Measurements from ENCODE around the gene DGKD.

Gene DGKD

GRCh38 chr2:233338046-233338445 is 16.2 kb upstream of the DGKD start:
- DNase-seq = no peak

GRCh38 chr2:233338812-233339368 is 15.4 kb upstream of the DGKD start:
- no peak for DNase-seq

GRCh38 chr2:233339427-233339826 is 14.9 kb upstream of the DGKD start:
- no peak for DNase-seq

GRCh38 chr2:233341296-233341695 is 13.0 kb upstream of the DGKD start:
- no peak for DNase-seq

DNA sequence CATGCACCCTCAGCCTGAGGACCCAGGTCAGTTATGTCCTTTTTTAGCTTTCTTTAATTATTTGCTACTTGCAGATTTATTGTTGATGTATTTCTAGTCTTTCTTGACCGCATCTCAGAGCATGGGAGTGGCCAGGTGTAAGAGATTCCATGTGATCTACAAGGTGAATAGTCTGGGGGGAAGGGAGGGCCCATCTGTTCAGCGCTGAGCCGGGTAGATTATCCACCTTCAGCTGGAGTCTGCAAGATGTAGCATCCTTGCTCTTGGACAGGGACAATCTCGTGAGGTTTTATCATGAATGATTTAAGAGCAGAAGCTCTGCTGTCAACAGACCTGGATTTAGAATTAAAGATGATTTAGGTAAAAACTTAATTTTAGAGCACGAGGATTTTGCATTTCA is 12.0 kb upstream of the DGKD start:
- no peak for DNase-seq

- DNase-seq = no peak
These were observed 11.1 kb upstream of the DGKD start for GRCh38 chr2:233343171-233343705.

DNA sequence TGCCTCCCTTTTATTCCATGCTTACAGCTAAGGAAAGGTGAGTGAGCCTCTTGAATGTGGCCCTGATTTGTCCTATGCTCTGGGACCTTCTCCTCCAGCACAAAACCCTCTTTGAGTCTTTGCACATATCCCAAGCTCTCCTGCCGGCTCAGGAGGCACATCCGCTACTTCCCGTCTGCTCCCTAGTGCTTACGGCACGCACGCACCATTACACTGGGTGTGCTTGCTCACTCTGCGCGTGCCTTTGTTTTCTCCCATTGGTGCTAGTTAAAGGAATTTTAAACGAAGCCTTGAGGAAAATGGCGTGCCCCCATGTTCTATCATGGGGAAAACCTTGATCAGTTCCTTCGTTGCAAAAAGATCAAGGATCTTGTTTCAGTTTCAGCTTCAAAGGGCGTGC is 7.9 kb upstream of the DGKD start:
- no peak for DNase-seq

DNA sequence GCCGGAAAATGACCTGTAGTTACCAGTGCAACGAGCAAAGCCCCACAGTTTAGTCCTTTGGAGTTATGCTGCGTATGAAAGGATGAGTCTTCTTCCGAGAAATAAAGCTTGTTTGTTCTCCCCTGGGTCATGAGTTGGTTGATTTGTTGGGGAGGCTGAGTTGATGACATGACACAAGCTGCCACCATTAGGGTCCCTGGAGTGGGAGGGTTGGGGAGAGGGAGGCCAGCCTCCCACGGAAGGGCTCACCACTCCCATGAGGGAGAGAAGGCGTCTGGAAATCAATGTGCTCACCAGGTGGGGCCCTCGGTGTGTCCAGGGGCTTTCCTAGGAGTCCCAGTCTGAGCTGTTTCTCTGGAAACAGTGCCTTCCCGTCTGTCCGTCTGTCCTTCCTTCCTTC is 7.4 kb upstream of the DGKD start:
- no peak for DNase-seq

GRCh38 chr2:233349005-233349998 is 5.0 kb upstream of the DGKD start:
- DNase-seq = no peak

DNA sequence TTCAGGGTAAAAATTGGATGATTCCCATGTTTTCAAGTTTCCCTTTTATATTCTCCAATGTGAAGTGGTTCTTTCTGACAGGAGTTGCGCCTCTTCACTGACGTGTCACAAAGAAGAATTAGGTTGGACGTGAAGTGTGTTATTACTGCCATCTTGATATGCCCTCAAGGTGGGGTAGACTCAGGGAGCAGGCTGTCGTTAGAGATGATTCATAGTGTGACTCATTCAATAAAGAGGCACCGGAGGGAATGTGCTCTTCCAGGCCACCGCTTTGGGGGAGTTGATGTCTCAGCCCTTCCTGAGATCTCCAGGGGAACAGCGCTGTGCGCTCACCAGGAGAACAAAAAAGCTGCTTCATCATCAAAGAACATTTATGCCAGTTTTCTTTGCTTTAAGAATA is 3.6 kb upstream of the DGKD start:
- no peak for DNase-seq

DNA sequence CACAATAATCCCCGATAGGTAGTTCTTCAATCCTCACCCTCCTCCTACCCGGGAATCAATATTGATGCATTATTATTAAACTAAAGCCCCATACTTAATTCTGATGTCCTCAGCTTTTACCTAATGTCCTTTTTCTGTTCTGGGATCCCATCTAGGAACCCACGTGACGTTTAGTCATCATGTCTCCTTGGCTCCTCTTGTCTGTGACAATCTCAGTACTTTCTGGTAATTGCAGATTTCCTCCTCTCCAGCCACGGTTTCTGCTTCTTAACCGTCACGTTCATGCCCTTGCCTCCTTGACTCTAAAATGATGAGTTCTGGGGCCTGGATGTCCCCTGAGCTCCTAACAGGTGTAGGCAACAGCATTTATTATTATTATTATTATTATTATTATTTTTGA is 2.9 kb upstream of the DGKD start:
- DNase-seq = no peak

DNA sequence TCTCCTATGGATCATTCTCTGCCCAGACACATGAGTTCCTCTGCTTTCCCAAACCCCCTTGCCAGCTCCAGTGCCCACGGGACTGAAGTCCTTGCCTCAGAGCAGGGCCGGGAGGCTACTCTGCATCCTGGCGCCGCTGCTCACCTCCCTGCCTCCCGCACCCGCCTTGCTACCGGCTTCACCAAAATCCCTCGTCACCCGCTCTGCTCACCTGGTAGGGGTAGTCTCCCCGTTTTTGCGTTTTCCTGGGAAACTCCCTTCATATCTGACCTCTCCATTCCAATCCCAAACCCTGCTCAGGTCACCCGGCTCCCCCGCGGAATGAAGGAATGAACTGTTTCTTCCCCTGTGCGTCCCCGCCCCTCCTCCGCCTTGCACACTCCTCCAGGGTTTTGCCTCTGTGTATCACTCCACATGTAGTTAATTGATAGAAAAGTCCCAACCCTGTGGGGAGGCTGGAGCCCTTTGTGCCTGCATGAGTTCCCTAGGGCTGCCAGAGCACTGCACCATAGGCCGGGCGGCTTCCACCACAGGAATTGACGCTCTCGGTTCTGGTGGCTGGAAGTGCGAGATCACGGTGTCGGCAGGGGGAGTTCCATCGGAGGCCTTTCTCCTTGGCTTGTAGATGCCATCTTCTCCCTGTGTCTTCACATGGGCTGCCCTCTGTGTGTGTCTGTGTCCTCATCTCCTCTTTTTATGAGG is 2.0 kb upstream of the DGKD start:
- no peak for DNase-seq

DNA sequence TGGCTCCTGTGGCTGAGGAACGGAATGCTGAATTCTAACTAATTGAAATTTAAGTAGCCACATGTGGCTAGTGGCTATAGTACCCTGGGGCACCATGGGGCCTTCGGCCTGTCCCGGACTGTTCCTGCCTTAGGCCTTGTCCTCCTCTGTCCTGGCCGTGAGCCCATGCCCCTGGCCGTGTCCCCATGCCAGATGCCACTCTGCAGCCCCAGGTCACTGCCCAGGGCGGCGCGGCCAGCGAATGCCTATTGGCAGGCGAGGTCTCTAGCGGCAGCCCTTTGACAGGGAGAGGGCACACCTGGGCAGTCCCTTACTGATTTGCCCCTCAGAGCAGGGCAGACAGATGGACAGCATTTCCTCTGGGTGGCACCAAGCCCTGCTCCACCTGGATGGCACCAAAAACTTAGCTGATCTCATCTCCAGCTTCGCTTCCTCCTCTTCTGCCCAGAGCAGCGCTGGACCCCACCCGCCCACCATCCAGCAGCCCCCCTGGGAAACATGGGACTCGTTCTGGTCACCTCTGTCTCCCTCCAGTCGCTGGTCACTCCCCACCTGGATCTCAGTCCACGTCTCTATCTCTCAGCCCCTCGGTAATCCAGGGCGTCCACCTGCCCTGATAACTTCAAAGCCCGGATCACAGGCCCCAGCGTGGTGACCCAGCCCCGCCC is 1.1 kb upstream of the DGKD start:
- DNase-seq = no peak

DNA sequence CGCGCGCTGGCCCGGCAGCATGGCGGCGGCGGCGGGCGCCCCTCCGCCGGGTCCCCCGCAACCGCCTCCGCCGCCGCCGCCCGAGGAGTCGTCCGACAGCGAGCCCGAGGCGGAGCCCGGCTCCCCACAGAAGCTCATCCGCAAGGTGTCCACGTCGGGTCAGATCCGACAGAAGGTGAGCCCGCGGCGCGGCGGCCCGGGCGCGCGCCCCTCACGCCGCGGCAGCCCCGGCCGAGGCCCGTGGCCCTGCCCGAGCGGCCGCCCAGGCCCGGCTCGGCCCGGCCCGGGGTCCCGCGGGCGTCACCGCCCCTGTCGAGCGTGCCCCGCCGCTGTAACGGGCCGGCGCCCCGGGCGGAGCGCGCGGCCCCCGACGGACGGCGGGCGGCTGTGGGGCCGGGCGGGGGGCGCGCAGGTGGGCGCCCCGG is 218 bp downstream of the DGKD start:
- peak; percentile 42 for DNase-seq

DNA sequence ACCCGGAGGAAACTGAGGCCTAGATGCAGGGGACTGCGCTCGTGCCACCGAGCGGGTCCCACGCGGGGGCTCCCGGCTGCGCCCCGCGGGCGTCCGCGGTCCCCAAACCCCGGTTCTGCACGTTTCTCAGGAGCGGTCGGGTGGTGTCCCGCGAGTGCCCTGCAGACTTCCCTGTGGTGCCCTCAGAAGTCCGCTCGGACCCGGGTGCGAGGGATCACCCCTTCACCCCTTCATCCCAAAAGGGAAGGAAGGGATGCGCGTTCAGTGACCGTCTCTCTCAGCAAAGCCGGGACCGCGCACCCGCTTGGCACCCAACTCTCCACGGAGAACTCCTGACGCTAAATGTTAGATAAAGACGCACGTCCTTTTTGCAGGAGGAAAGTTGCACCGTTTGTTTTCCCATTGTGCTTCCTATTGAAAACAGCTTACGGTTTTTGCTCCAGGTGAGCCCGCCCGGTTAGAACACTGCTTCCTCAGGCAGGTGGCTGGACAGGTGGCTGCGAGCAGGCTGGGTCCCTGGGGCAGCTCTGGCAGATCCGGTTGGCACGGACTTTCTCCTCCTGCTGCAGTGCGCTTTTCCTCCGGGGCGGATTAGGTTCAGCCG is 779 bp downstream of the DGKD start:
- no peak for DNase-seq

GRCh38 chr2:233355916-233356315 is 1.6 kb downstream of the DGKD start:
- no peak for DNase-seq

GRCh38 chr2:233356546-233357308 is 2.4 kb downstream of the DGKD start:
- DNase-seq = no peak

DNA sequence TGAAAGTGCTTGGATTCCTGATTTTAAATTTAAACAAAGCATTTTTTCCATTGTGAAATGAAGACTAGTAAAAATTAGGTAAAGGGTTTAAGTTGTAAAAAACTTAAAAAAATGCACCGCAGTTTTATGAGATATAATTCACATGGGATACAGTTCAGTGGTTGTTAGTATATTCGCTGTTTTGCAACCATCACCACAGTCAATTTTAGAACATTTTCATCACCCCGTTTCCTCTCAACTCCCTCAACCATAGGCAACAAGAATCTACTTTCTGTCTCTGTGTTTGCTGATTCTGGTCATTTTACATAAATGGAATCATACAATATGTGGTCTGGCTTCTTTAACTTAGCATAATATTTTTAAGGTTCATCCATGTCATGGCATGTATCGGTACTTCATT is 4.0 kb downstream of the DGKD start:
- no peak for DNase-seq

GRCh38 chr2:233358947-233359346 is 4.7 kb downstream of the DGKD start:
- DNase-seq = no peak

DNA sequence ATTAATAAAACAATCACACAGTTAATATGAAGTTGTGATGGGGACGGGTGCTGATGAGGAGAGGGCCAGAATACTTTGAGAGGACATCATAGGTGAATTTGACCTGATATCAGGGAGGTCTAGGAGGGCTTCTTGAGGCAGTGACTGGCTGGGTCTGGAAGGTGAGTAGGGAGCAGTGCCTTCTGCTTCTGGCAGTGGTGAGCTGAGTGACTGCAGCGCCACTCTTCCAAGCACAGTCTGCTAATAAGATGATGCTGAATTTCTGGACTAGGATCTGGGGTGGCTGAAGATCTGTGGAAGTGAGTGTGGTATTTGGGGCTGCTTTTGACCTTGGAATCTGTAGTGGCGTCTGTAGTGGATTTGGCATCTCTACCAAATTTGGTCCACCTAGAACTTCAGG is 5.5 kb downstream of the DGKD start:
- no peak for DNase-seq

- no peak for DNase-seq
These were observed 6.5 kb downstream of the DGKD start for GRCh38 chr2:233360771-233361176.

GRCh38 chr2:233361297-233361696 is 7.0 kb downstream of the DGKD start:
- no peak for DNase-seq
